DMS114 treated with DMSO at 0.1 percent for 48 hours (cell line): ENCODE measurements around the gene UBQLN3.

Experiments used
- DNase-seq: peaks from one replicate; lab custom pipeline; 2025; ENCODE audit not compliant: unreplicated experiment; lab: John Stamatoyannopoulos, UW

The UBQLN3 gene

DNA sequence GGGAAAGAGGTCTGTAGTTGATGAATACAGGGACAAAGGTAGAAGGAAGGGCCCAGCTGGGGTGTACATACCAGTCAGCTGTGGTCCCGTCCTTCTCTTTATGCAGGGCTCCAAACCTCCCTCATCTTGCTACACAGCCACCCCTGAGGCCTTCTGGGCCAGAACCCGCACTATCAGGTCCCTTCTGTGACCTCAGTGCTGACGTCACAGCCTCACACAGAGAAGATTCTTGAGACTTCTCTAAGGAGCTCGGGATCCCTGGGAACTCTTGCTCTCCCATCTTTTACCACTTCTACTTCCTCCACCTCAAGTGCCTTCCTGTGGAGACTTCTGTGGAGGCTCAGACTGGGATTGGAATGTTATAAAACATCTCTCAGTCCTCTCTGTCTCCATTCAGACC lies at the start of gene UBQLN3:
Gene UBQLN3, minus strand, starts transcription at position 155 of the 400 bp plus-strand sequence. CDS start 399 bp downstream, outside the sequence.
- DNase-seq = no peak

DNA sequence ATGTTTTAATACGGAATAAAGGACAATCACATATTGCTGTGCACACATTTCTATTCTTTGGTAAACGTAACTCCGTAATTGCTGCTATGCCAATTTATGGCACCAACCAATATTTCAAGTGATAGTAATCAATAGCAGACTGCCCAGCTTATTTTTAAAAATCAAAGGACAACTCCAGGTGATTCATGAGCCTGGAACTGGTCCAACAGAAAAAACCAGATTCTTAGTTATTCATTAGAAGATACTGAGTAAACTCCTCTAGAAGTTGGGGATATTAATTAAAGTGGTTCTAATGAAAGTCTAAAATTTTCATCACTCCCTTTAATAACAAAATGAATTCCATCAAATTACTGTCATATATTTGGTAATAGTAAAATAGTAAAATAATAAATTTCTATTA lies 48.0 kb upstream of the UBQLN3 start:
- no peak for DNase-seq

DNA sequence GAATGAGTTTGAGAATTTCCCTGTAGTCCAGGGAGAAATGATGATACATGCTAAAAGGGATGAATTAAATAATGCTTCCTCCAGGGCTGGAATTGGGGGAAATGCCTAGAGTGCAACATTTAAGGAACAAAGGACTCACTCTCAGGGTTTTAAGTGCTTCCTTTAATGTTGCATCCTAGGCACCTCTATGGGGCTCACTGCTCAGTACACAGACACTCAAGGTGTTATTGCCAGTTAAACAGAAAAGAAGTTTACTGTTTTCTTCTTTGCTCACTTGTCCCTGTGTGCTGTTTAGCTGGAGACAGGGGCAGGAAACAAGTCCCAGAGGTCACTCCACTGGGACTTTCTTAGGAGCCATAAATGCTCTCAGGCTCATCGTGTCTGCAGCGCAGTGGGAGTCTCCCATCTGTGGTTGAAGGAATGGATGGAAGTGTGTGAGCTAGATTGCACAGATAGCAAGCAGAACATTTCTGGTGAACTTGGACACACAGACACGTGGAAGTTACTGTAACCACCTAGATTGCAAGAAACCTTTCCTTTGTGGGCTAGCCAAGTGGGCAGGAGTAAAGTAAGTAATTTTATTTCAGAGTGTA lies 46.9 kb upstream of the UBQLN3 start:
- no peak for DNase-seq

DNA sequence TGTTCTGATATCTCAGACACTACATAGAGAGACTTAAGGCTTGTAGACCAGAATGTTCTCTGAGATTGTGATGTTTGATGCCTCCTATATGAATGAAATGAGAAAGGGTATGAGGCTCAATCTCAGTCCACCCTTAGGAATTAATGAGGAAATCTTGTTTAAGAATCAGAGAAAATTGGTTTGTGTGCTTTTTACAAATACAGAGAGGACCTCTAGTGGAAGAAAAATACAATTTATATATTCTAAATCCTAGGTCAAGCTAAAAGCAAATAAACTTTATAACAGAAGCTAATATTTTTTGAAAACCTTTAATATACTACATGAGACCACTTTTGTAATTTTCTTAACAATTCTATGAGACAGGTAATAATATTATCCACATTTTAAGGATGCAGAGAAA lies 43.6 kb upstream of the UBQLN3 start:
- DNase-seq = no peak

DNA sequence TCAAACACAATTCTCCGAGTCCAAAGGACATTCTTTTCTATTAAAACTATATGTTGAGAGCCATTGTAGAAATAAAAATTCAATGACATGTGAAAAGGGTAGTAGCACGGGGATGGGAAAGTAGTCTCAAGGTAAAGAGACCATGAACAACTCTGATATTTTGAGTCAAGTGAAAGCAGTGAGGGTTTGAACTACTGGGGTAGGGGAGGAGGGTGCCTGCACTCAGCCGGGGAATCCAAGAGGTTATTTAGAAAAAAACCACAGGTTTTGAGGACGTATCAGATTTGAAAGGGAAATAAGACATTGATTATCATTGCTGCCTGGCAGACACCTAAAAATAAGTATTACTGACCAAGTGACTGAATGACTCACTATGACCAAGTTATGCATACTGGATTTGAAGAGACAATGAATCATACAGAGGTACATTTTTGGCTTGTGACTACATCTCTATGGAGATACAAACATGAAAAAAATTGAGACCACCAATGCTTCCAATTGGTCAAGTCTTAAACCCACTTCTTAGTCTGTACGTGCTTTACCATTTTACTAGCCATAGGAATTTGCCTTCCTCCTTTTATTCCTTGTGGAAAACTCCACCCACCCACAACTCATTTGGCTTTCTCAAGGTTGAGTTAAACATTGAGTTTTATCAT lies 40.8 kb upstream of the UBQLN3 start:
- no peak for DNase-seq

DNA sequence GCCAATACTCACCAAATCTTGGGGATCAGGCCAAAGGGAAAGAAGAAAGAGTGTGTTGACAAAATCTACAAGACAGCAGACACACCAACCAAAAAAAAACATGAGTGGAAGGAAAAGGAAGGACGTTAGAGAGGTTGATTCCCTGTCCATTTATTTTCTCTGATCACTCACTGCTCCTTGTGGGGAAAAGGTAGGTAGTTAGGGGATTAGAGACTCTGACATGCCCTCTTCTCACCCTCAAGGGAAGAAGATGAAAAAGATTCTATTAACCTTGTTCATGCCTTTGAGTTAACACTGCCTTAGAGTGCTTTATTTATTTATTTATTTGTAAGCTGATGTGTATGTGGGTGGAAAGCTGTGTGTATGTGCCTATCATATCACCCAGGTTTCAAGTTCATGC lies 38.7 kb upstream of the UBQLN3 start, which contains the start of gene OR52H1:
Gene OR52H1, minus strand, starts transcription at position 101 of the 400 bp plus-strand sequence. CDS start 3,035 bp downstream, outside the sequence.
- DNase-seq = no peak

DNA sequence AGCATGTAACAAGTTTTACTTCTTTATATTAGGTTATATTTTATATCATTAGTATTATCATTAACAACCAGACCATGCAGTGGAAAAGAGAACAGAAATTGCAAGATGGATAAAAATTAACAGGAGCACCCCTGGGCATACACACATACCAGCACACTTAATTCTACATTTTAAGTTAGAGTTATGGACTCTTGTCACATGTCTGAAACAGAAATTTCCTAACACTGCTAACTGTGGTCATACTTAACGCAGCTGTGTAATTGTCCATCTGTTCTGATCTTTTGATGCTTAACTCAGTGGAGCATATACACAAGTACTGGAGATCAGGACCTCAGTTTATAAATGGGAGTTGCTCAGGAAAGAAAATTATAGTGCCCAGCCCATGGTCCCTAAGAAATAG lies 38.2 kb upstream of the UBQLN3 start:
- no peak for DNase-seq

DNA sequence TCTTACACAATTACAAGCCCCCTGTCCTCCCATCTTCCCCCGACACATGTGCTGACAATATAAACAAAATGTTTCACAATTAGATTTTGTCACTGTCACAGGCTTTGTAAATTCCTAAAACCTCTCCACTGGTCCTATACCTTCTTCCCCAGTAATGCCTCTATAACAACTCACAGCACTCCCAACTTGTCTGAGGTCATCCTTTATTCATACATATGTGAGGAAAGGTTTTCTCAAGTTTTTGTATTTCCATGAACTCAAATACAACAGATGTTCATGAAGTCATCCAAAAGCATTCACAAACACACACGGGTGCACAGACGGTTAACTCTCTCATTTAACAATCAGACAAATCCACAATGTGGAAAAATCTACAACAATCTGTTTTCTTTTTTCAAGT lies 36.7 kb upstream of the UBQLN3 start:
- no peak for DNase-seq

DNA sequence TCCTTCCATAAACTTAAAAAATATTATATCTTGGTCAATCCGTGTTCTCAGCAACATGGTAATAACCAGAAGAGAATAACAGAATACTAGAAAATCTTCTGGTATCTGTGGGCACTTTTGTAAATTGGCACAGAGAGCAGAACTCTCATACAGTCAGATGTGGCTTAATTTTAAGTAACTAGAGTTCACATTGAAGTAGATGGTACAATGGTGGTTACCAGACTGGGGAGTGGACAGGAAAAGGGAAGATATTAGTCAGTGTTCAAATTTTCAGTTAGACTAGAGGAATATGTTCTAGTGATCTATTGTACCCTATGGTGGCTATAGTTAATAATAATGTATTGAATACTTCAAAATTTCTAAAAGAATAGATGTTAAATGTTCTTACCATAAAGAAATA lies 31.7 kb upstream of the UBQLN3 start:
- no peak for DNase-seq

DNA sequence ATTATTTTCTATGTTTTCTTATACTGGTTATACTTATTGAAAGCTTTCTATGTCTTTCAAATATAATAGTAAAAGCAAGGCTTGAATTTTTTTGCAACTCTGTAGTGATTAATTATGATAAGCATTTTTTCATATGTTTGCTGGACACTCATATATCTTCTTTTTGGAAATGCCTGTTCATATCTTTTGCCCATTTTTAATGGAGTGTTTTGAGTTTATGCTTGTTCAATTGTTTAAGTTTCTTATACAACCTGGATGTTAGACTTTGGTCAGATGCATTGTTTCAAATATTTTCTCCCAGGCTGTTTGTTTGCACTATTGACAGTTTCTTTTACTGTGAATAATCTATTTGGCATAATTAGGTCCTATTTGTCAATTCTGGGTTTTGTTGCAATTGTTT lies 26.7 kb upstream of the UBQLN3 start:
- DNase-seq = no peak

DNA sequence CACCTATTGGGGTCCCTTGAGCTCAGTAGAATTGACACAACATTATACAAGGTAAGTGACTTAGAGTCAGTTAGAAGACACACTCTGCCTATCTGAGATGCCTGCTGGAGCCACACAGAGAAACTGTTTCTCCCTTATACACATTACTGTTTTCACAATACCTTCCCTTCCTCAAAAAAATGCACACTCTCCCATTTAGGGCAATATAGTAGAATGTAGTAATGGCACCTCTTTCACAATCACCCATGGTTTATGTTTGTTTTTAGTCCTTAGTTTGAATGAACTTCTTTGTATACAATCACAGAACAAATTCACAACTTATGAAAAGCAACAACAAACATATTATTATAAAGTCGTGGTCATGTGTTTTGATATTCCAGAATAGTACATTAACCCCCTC lies 24.3 kb upstream of the UBQLN3 start:
- no peak for DNase-seq

DNA sequence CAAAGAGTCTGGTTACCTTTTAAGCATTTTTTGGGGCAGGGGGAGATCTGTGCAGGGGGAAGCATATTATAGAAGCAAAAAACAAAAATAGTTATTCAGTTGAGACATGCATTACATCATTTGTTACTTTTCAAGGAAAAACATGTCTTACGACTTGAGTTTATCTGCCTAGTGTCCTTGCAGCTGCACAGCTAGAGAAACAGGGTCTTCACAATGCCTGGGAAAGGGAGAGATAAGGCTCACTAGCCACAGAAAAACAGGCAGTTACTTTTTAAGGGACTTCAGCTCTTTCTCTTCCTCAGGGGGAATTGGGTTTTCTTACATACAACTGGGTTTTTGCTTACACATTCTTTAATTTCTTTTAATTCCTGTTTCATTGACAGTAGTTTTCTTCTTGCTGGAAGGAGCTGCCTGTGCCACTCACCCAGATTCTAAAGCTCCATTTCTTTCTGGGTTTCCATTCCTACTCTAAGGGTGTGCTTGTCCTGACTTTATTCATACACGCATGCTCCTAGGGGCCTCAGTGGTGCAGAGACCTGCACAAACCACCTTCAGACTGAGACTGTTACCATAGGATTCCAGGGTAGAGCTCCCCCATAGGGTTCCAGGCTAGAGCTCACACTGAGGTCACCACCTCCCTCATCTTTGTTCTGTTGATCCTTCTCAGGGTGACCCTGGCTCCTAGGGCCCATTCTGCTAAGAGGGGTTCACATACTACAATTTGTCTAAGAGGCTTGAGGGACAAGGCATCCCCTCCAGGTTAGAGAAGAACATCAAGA lies 21.5 kb upstream of the UBQLN3 start:
- DNase-seq = no peak

DNA sequence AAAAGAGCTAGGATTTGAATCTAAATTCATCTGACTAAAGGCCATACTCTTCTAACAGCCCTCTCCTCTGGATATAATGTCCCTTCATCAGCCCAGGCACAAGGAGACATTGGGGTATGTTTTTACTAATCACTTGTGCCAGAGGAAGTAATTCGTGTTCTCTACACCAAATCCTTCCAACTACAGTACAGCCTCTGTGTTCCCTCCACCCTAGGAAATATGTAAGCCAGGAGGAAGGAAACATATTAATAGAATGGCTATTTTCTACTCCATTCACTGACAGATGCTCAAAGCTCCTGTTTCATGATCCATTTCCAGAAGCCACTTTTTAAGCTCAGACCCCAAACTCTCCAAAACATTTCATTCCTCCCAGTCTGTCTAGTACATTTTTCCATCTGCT lies 18.7 kb upstream of the UBQLN3 start:
- no peak for DNase-seq

DNA sequence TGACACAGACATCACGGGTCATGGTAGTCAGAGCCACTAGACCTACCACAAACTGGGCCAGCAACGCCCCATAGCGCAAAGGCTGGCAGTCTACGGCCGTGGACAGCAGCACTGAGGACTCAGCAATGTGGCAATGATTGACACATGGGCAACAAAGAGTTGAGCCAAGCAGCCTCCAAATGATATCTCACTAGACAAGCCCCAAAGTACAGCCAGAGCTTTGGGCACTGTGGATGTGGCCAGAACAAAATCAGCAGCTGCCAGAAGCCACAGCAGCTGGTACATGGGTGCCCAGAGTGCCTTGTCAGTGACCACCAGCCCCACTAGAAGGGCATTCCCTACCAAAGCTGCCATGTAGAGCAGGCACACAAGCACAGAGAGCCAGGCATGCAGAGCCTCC lies 18.0 kb upstream of the UBQLN3 start:
- DNase-seq = no peak

DNA sequence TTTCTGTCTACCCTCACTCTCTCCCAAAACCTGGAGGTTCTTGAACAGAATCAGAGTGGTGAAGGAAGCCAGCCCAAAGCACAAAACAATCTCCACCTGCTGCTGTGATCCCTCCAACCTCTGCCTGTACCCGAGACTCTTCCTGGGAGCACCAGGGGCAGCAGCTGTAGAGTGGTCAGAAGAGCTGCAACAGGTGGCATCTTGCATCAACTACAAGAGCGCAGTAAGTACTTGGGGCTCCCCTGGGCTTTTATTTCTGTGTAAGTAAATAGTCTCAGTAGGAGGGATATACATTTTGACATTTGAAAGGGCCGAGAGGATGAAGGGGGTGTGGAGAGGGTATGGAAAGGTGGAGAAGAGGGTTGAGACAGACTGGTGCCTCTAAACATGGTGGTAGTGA lies 15.0 kb upstream of the UBQLN3 start:
- DNase-seq = no peak

DNA sequence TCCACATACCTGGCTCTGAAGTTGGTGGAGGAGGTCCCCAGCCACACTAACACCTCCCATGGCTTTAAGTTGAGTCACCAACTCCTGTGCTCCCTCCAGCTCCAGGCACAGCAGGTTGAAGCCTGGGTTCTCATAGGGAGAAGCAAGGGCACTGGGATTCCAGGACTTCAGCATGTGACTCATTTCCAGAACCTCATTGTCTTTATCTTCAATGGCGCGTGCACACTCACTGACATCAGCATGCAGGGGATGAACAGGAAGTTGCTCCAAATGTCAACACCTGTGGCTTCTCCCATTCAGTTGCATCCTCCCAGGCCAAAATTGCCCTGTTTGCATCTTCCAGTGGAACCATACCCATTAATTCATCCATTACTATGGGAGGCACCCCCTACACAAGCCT lies 12.6 kb upstream of the UBQLN3 start:
- DNase-seq = no peak

DNA sequence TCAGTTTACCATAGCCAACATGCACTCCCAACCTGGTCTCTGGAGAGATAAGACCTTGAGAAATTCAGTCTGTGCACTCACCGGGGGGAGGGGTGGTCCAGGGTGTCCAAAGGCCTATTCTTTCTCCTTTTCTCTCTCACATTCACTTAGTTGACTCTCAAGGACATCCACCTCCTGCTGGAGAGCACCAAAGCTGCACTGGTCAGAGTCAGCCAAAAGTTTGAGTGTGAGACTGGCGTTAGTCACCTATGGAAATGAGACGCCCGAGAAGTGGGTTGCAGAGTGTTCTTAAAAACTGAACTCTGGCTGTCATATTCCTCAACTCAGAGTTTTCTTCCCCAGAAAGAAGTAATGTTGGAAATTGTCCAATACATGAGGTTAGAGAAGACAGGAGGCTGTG lies 11.8 kb upstream of the UBQLN3 start:
- no peak for DNase-seq

DNA sequence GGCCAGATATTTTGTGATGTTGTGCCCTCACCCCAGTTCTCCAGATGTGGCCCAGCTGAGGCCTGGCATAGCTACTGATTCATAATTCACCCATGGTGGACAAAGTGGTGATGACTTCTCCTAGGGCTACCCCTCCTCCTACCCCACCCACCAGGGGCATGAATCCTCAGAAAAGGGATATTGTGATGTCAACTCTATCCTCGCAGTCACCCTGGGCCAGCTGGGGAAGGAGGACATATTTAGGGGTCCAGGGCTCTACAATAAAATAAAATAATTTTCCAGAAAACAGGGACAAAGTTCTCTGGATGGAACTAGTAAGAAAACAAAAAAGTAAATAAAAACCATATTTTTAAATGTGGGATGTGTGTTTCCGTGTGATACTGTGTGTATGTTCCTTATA lies 6.8 kb upstream of the UBQLN3 start, which contains the start of gene UBQLNL:
Gene UBQLNL, minus strand, starts transcription at position 101 of the 400 bp plus-strand sequence. CDS start 258 bp downstream, outside the sequence.
- DNase-seq = no peak

DNA sequence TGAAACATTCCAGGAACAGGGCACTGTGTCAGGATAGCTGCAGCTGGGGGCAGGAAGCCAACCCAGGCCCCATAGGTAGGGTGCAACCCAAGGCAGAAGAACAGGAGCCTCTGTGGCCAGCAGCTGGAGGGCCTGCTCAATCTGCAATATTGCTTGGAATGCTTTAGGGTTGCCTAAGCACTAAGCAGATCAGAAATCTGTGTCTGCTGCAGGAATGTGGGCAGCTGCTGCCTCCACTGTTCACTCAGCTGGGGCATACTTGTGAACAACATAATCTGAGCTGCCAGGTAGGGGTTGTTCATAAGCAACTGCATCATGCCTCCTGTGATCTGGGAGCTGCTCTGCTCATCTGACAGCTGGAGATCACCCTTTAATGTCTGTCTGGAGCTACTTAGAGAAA lies 5.1 kb upstream of the UBQLN3 start:
- DNase-seq = no peak

DNA sequence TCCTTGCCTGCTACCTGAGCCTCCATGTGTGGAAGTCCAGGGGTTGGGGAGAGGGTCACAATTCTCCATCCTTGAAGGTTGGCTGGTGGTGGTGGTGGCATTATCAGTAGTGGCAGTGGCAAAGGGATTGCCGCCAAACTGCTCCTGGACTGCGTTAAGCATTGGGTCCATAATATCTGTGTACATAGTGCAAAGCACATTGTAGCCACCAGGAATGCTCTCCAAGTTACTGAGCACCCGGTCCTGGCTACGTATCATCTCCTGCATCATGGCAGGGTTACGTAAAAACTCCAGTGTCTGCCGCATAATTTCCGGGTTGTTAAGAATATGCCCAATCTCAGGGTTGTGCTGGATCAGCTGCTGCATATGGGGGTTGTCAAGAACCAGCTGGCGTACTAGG lies 1.2 kb downstream of the UBQLN3 start:
- DNase-seq = no peak

DNA sequence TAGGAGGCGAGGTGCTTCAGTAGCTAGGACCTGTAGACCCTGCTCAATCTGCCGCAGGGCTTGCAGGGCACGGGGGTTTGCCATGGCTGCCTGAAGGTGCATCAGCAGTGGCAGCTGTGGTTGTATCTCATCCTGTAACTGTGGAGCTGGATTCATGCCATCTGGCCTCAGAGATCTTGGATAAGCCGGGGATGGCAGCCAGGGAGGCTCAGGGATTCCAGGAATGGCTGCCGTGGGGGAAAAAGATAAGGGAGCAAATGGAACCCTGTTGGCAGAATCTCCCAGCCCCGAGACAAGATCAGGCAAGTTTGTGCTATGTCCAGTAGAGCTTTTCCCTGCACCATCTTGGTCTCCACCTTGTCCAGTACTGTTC lies 1.8 kb downstream of the UBQLN3 start:
- DNase-seq = no peak
